HCT116 (cell line): ENCODE data around the gene OR4P4. TPM values are rescaled to one million over a fixed set of nuclear protein-coding genes. Genes with fewer than 3 reads are reported as not detected.

Experiments
- ATAC-seq: fragments of 200-7000 bp; cut with Tn5 transposase; 2 replicates; pipeline ENCODE4 v1.9.1; 2020; ENCODE audit warnings: mild to moderate bottlenecking, moderate library complexity
- BruUV-seq: library from RNA; stranded (reverse); fragments of 400-500 nt; replicated peaks from 2 replicates; lab custom pipeline; 2021; lab: Mats Ljungman, UMichigan
- CTCF ChIA-PET: fragments of 300-600 bp; sonication (Branson Sonifier 250); formaldehyde crosslinking; loops from one replicate; lab custom pipeline; 2021; ENCODE audit warnings: antibody characterized with exemption; lab: Charles Lee
- POLR2A ChIA-PET: fragments of 300-600, 350-600 bp; sonication (Branson Sonifier 250); formaldehyde crosslinking; loops from one replicate; lab custom pipeline; 2021; ENCODE audit warnings: antibody characterized with exemption; lab: Charles Lee
- RAD21 ChIA-PET, 2 experiments: fragments of 300-600 bp; sonication (Branson Sonifier 250); formaldehyde crosslinking; loops; one replicate each; lab custom pipeline; 2023; ENCODE audit warnings: low total read pairs in 2 of 2; ENCODE audit not compliant: uncharacterized antibody in 2 of 2, unreplicated experiment in 2 of 2, low non-redundant PET in 1 of 2; lab: Charles Lee
- DNase-seq: peaks from one replicate; pipeline ENCODE4 v3.0.0-alpha.2; 2010; ENCODE audit warnings: low read depth, low spot score
- H2AFZ ChIP-seq: fragments of 200-600 bp; shearing (Covaris generic), sonication (generic); 2 replicates; pipeline ENCODE4 v1.6.1; 2017; ENCODE audit warnings: low read depth, mixed run types, mixed read lengths, antibody characterized with exemption, low read length; ENCODE audit not compliant: poor library complexity, severe bottlenecking
- H3K27ac ChIP-seq: 2 replicates; pipeline ENCODE4 v1.5.1; 2012; ENCODE audit warnings: low read depth, low read length
- H3K27me3 ChIP-seq: fragments of 200-600 bp; sonication (generic); 2 replicates; pipeline ENCODE4 v1.6.1; 2016; ENCODE audit warnings: mixed run types, low read length, mixed read lengths; ENCODE audit not compliant: insufficient read depth
- H3K36me3 ChIP-seq, 2 experiments: fragments of 200-500 bp in 1 of 2; fragments of 200-600 bp in 1 of 2; sonication (Bioruptor generic) in 1 of 2; sonication (generic) in 1 of 2; 2 replicates each; pipeline versions ENCODE4 v1.5.1 to v1.6.1; 2014 to 2016; ENCODE audit warnings: low read length in 2 of 2, inconsistent platforms in 1 of 2, mixed read lengths in 1 of 2, mixed run types in 1 of 2; ENCODE audit not compliant: insufficient read depth in 2 of 2, control insufficient read depth in 1 of 2
- H3K4me1 ChIP-seq, 2 experiments: fragments of 200-600 bp in 1 of 2; sonication (generic) in 1 of 2; 2 replicates each; pipeline versions ENCODE4 v1.5.1 to v1.6.1; 2012 to 2017; ENCODE audit warnings: low read length in 2 of 2, inconsistent platforms in 1 of 2, mild to moderate bottlenecking in 1 of 2, mixed read lengths in 1 of 2, mixed run types in 1 of 2, moderate library complexity in 1 of 2; ENCODE audit not compliant: insufficient read depth in 2 of 2, control insufficient read depth in 1 of 2
- H3K4me2 ChIP-seq: fragments of 200-600 bp; sonication (generic); 2 replicates; pipeline ENCODE4 v1.6.1; 2017; ENCODE audit warnings: mixed run types, low read length, mixed read lengths
- H3K4me3 ChIP-seq, 2 experiments: fragments of 200-600 bp in 1 of 2; sonication (generic) in 1 of 2; replicated peaks in 1 of 2; 2 replicates each; pipeline ENCODE4 v1.5.1; 2011 to 2016; ENCODE audit warnings: low read length in 2 of 2, control low read depth in 1 of 2, low read depth in 1 of 2, mild to moderate bottlenecking in 1 of 2, mixed read lengths in 1 of 2, mixed run types in 1 of 2
- H3K79me2 ChIP-seq: fragments of 200-600 bp; sonication (generic); 2 replicates; pipeline ENCODE4 v1.6.1; 2017; ENCODE audit warnings: mild to moderate bottlenecking, mixed run types, low read length, moderate library complexity, mixed read lengths; ENCODE audit not compliant: insufficient read depth
- H3K9ac ChIP-seq: fragments of 200-600 bp; sonication (generic); 2 replicates; pipeline ENCODE4 v1.6.1; 2016; ENCODE audit warnings: low read length, mixed read lengths
- H3K9me2 ChIP-seq: fragments of 200-600 bp; sonication (generic), shearing (Covaris generic); 2 replicates; pipeline ENCODE4 v1.6.1; 2017; ENCODE audit warnings: mixed run types, mild to moderate bottlenecking, moderate library complexity; ENCODE audit not compliant: insufficient read depth
- H3K9me3 ChIP-seq, 2 experiments: fragments of 200-500 bp in 1 of 2; fragments of 200-600 bp in 1 of 2; sonication (Bioruptor generic) in 1 of 2; sonication (generic) in 1 of 2; 2 replicates each; pipeline ENCODE4 v1.6.1; 2014 to 2017; ENCODE audit warnings: low read length in 2 of 2, mixed read lengths in 2 of 2, inconsistent platforms in 1 of 2, low read depth in 1 of 2, mild to moderate bottlenecking in 1 of 2, mixed run types in 1 of 2, moderate library complexity in 1 of 2; ENCODE audit not compliant: control insufficient read depth in 1 of 2, insufficient read depth in 1 of 2
- H4K20me1 ChIP-seq: fragments of 200-600 bp; sonication (generic), shearing (Covaris generic); 2 replicates; pipeline ENCODE4 v1.6.1; 2017; ENCODE audit warnings: mixed run types, mild to moderate bottlenecking, moderate library complexity; ENCODE audit not compliant: insufficient read depth
- ATF3 ChIP-seq: IDR thresholded peaks from 2 replicates; pipeline ENCODE4 v1.6.1; 2012
- CEBPB ChIP-seq: IDR thresholded peaks from 2 replicates; pipeline ENCODE4 v1.6.1; 2012; ENCODE audit warnings: low read depth
- CTCF ChIP-seq, 3 experiments: fragments of 200-600 bp in 1 of 3; sonication (generic) in 1 of 3; IDR thresholded peaks in 2 of 3; conservative IDR thresholded peaks in 1 of 3; 2 replicates each; pipeline ENCODE4 v1.5.1; 2012 to 2017; ENCODE audit warnings: low read depth in 2 of 3, low read length in 2 of 3, antibody characterized with exemption in 1 of 3, borderline replicate concordance in 1 of 3, control low read depth in 1 of 3, mild to moderate bottlenecking in 1 of 3, mixed read lengths in 1 of 3, mixed run types in 1 of 3, moderate library complexity in 1 of 3; ENCODE audit not compliant: insufficient read depth in 1 of 3
- JUND ChIP-seq: IDR thresholded peaks from 2 replicates; pipeline ENCODE4 v1.6.1; 2012
- POLR2A ChIP-seq: IDR thresholded peaks from 2 replicates; pipeline ENCODE4 v1.7.0; 2011; ENCODE audit warnings: borderline replicate concordance; ENCODE audit not compliant: insufficient read depth, insufficient read length; ENCODE audit errors: extremely low read depth
- POLR2AphosphoS5 ChIP-seq: IDR thresholded peaks from 2 replicates; pipeline ENCODE4 v1.6.1; 2011; ENCODE audit warnings: mild to moderate bottlenecking, low read depth, low read length, moderate library complexity
- RAD21 ChIP-seq: IDR thresholded peaks from 2 replicates; pipeline ENCODE4 v1.6.1; 2012; ENCODE audit warnings: low read depth, mild to moderate bottlenecking
- REST ChIP-seq: IDR thresholded peaks from 2 replicates; pipeline ENCODE4 v1.6.1; 2012; ENCODE audit warnings: low read depth
- SIN3A ChIP-seq: IDR thresholded peaks from 2 replicates; pipeline ENCODE4 v1.6.1; 2012; ENCODE audit warnings: low read depth
- SP1 ChIP-seq: IDR thresholded peaks from 2 replicates; pipeline ENCODE4 v1.6.1; 2012; ENCODE audit warnings: low read depth
- TCF7L2 ChIP-seq: IDR thresholded peaks from 2 replicates; pipeline ENCODE4 v1.7.0; 2011; ENCODE audit warnings: borderline replicate concordance, inconsistent platforms; ENCODE audit not compliant: insufficient read depth, insufficient read length; ENCODE audit errors: extremely low read depth
- ZBTB33 ChIP-seq: IDR thresholded peaks from 2 replicates; pipeline ENCODE4 v1.6.1; 2011; ENCODE audit warnings: mild to moderate bottlenecking, low read length, moderate library complexity; ENCODE audit not compliant: insufficient replicate concordance; ENCODE audit errors: extremely low read depth
- ZNF274 ChIP-seq: fragments of 200-500 bp; sonication (Bioruptor generic); IDR thresholded peaks from 2 replicates; pipeline ENCODE4 v1.6.1; 2014; ENCODE audit warnings: mild to moderate bottlenecking, low read depth, low read length, inconsistent platforms
- intact Hi-C: fragments of 100-400 bp; cut with micrococcal nuclease; formaldehyde crosslinking; loops from 2 replicates; pipeline ENCODE4 v1.10.0; 2022
- total RNA-seq: library from RNA; stranded (reverse); gene quantifications from one replicate; pipeline ENCODE4 v1.2.1, GENCODE V29; 2021; ENCODE audit not compliant: unreplicated experiment

OR4P4 gene
- total RNA-seq, 1 experiment from 2014 or later, result not detected

- TF ChIP-seq ZNF274 (no peak), CEBPB (no peak), SIN3A (no peak), REST (no peak), JUND (no peak), ATF3 (no peak)
Measured at GRCh38 chr11:55607545-55607944, 27.4 kb upstream of the OR4P4 start, which contains the start of gene OR4C11 (continued).

GRCh38 chr11:55624531-55624930, 10.4 kb upstream of the OR4P4 start:
- ChIA-PET CTCF (no interaction called here), POLR2A (no interaction called here), RAD21 (no interaction called here)
- ATAC-seq (no peak), DNase-seq (no peak)
- intact Hi-C loops, result no loop called here
- H3K4me1 ChIP-seq, result no peaks in the 10 kb centered on the region
- no peak overlapping the region for H3K4me2 ChIP-seq
- no peak overlapping the region for H2AFZ ChIP-seq
- H3K36me3 ChIP-seq, result no peaks in the 10 kb centered on the region
- BruUV-seq, result no TSS peak
- no peaks in the 10 kb centered on the region for H4K20me1 ChIP-seq
- no peaks in the 10 kb centered on the region for H3K27me3 ChIP-seq
- no peak overlapping the region for H3K9ac ChIP-seq
- H3K9me3 ChIP-seq, result peaks cover 5 to 12% of the 10 kb centered on the region in 2 experiments; a peak in 1 of 4 replicates
- no peaks in the 10 kb centered on the region for H3K9me2 ChIP-seq
- no peaks in the 10 kb centered on the region for H3K79me2 ChIP-seq
- H3K27ac ChIP-seq, result no peak overlapping the region
- no peak overlapping the region for H3K4me3 ChIP-seq
- TF ChIP-seq POLR2A (no peak), RAD21 (no peak), REST (no peak), CTCF (IDR thresholded peaks at IDR 0.05 in 2 of 3, conservative IDR thresholded peaks at IDR 0.05 in 1 of 3; ENCODE audit: borderline replicate concordance in 1 of 3, insufficient read depth in 1 of 3, low read depth in 2 of 3, low read length in 2 of 3) (no peak), SP1 (no peak), SIN3A (no peak), ZBTB33 (no peak), POLR2AphosphoS5 (no peak), JUND (no peak), TCF7L2 (no peak)
